ENCODE data around the gene HAPLN2.

Gene HAPLN2

DNA sequence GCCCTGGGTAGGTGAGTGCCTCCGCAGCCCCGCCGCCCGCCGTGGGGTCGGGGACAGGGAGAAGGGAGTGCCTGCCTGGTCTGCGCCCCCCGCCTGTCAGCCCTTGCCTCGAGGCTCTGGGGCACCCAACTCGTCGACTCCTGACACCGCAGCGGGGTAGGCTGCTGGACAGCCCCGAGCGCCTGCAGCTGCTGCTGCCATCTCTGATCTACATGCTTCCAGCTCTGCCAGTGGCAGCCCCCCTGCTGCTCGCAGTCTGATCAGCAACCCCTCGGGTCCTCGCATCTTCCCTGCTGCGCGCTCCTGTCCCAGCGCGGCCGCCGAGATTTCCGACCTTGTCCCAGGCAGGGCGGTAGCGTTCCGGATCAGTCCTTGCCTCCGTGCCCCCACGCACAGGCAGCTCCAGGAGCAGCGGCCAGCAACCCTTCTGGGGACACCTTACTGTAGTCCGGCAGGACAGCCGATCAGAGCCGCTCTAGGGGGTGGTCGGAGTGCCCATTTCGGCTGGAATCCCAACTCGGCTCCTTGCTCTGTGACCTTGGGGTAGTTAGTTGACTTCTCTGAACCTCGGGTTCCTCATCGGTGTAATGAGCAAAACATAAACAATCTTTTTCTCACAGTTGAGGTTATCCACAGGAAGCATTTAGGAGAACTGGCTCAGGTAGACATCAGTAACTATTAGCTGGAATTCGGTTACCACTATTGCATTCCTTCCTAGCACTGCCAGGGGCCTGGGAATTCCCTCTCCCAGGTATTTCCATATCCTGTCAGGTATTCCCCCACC lies 23.2 kb downstream of the HAPLN2 start:
- peaks cover 97% of the 10 kb centered on the region for H3K27me3 ChIP-seq (ENCODE audit: control insufficient read depth, insufficient read depth, low read length)
- peaks cover 11% of the 10 kb centered on the region for H3K4me1 ChIP-seq (ENCODE audit: control insufficient read depth, insufficient read depth, low read length)
- H3K36me3 ChIP-seq (ENCODE audit: control insufficient read depth, insufficient read depth, low read length) = no peaks in the 10 kb centered on the region
- no peak overlapping the region for H3K4me3 ChIP-seq (ENCODE audit: low read length)
- no peak overlapping the region for H3K9ac ChIP-seq (ENCODE audit: low read length)
- H3K9me3 ChIP-seq (ENCODE audit: control insufficient read depth, low read length) = no peaks in the 10 kb centered on the region

DNA sequence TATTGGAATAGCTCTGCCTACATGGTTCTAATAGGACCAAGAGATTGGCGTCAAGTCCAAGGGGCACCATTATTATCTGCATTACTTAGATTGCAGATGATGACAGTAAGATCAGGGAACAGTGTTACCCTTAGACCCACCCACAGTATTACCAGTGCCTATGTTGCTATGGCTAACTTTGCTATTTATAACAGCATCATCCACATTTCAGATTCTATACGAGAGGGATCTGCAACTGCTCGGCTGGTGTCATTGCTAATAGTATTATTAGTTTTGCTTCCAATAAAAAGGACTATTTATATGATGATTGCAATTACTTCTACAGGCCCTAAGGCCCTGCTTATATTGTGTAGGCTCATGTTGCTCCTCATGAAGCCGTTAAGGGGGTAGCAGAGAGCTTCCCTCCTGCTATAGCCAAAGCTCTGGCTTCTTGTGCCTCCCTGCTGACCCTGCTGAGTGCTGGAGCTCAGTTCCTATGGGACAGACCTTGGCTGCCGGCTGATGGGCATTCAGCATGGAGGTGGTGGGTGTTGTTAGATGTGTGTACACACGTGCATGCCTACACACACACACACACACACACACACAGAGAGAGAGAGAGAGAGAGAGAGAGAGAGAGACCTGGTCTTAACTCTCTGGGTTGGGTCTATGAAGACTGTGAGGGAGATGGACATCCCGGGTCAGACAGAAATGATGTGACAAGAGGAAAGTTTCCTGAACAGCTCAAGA lies 24.0 kb downstream of the HAPLN2 start:
- Histone ChIP-seq H3K9ac (ENCODE audit: low read length) (no peak overlapping the region), H3K36me3 (ENCODE audit: control insufficient read depth, insufficient read depth, low read length) (no peaks in the 10 kb centered on the region), H3K4me1 (ENCODE audit: control insufficient read depth, insufficient read depth, low read length) (peaks cover 11% of the 10 kb centered on the region), H3K9me3 (ENCODE audit: control insufficient read depth, low read length) (no peaks in the 10 kb centered on the region), H3K27me3 (ENCODE audit: control insufficient read depth, insufficient read depth, low read length) (peaks cover 99% of the 10 kb centered on the region), H3K4me3 (ENCODE audit: low read length) (no peak overlapping the region)

DNA sequence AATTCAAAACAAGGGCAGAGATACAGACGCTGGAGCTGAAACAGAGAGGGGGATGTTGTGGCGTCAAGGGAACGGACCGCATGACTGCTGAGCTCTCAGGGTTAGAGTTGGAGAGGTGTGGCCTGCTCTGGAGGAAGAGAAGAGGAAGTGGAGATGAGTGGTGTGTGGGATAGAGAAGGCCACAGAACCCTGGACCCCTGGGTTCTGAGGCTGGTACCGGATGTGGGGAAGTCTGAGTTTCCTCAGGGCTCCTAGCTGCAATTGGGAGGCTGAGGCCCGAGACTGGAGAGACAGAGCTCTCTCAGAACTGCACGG lies 24.5 kb downstream of the HAPLN2 start:
- peaks cover 11% of the 10 kb centered on the region for H3K4me1 ChIP-seq (ENCODE audit: control insufficient read depth, insufficient read depth, low read length)
- no peaks in the 10 kb centered on the region for H3K36me3 ChIP-seq (ENCODE audit: control insufficient read depth, insufficient read depth, low read length)
- peaks cover 96% of the 10 kb centered on the region for H3K27me3 ChIP-seq (ENCODE audit: control insufficient read depth, insufficient read depth, low read length)
- H3K4me3 ChIP-seq (ENCODE audit: low read length) = no peak overlapping the region
- H3K9ac ChIP-seq (ENCODE audit: low read length) = no peak overlapping the region
- H3K9me3 ChIP-seq (ENCODE audit: control insufficient read depth, low read length) = no peaks in the 10 kb centered on the region

DNA sequence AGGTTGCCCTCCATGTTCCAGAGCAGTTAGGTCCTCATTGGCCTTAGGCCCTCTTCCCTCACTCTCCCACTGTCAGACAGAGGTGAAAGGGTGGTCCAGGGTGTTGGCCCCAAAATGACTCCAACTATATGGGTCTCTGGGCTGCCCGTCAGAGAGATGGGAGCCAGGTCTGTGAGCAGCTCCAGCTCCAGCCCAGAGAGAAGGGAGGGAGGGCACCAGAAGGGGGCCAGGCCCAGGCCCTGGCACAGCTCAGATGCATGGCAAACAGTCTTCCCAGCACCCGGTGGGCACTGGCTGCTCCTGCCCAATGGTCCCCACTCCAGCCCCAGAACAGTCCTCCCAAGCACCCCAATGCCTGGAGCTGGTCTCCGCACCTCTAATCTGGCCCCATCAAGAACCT lies 24.9 kb downstream of the HAPLN2 start:
- Histone ChIP-seq H3K4me1 (ENCODE audit: control insufficient read depth, insufficient read depth, low read length) (peaks cover 11% of the 10 kb centered on the region), H3K9ac (ENCODE audit: low read length) (no peak overlapping the region), H3K27me3 (ENCODE audit: control insufficient read depth, insufficient read depth, low read length) (peaks cover 91% of the 10 kb centered on the region), H3K36me3 (ENCODE audit: control insufficient read depth, insufficient read depth, low read length) (no peaks in the 10 kb centered on the region), H3K4me3 (ENCODE audit: low read length) (no peak overlapping the region), H3K9me3 (ENCODE audit: control insufficient read depth, low read length) (no peaks in the 10 kb centered on the region)

DNA sequence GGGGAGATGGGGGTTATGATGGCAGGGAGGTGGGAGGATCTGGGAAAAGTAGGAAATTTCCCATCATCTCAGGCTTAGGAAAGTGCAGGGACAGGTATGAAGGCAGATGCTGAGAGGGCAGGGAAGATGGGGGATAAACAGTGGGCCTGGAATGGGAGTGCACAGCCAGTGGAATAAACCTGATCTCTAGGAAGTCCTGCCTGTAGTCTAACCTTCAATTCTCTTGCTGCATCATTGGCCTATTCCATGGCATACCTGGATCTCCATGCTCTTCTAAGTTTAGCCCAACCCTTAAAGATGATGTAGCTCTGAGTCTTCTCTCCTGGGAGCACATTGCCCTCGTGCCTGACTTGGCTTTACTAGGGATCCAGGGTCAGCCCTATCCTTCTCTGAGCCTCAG lies 25.4 kb downstream of the HAPLN2 start:
- no peaks in the 10 kb centered on the region for H3K9me3 ChIP-seq (ENCODE audit: control insufficient read depth, low read length)
- peaks cover 11% of the 10 kb centered on the region for H3K4me1 ChIP-seq (ENCODE audit: control insufficient read depth, insufficient read depth, low read length)
- no peak overlapping the region for H3K9ac ChIP-seq (ENCODE audit: low read length)
- H3K27me3 ChIP-seq (ENCODE audit: control insufficient read depth, insufficient read depth, low read length) = peaks cover 87% of the 10 kb centered on the region
- no peaks in the 10 kb centered on the region for H3K36me3 ChIP-seq (ENCODE audit: control insufficient read depth, insufficient read depth, low read length)
- H3K4me3 ChIP-seq (ENCODE audit: low read length) = no peak overlapping the region

DNA sequence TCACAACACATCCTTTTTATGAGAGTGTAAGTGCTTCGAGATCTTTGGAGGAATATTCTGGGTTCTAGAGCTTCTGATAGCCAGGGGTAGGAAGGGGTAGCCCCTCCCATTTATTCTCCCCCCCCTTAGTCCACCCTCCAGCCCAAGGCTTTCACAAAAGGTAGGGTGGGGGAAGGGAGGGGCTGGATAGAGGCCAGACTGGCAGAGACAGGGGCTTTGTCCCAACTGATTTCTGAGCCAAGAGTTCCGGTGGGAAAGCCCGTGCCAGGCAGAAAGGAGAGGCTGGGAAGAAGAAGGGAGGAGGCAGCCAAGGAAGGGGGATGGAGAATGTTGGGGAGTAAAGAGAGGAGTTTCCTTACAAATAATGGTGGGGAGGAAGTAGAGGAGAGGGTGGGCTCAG lies 25.8 kb downstream of the HAPLN2 start:
- Histone ChIP-seq H3K36me3 (ENCODE audit: control insufficient read depth, insufficient read depth, low read length) (no peaks in the 10 kb centered on the region), H3K9me3 (ENCODE audit: control insufficient read depth, low read length) (no peaks in the 10 kb centered on the region), H3K9ac (ENCODE audit: low read length) (no peak overlapping the region), H3K27me3 (ENCODE audit: control insufficient read depth, insufficient read depth, low read length) (peaks cover 82% of the 10 kb centered on the region), H3K4me3 (ENCODE audit: low read length) (no peak overlapping the region), H3K4me1 (ENCODE audit: control insufficient read depth, insufficient read depth, low read length) (peaks cover 11% of the 10 kb centered on the region)

DNA sequence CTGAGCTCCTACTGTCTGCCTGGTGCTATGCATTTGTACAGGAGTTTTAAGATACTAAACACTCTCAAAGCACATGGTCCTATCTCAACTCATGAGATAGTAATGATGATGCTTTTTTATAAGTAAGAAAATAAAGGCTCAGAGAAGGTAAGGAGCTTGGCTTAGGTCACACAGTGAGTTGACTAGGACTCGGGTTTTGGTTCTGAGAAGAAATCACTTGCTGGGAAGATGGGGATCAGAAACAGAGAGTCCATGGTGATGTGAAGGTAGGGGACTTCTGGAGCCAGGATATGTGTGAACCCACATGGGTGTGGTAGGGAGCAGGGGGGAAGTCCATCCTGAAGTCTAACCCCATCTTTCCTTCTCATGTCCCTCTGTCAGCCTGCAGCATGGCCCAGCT lies 26.5 kb downstream of the HAPLN2 start:
- H3K27me3 ChIP-seq (ENCODE audit: control insufficient read depth, insufficient read depth, low read length) = peaks cover 76% of the 10 kb centered on the region

DNA sequence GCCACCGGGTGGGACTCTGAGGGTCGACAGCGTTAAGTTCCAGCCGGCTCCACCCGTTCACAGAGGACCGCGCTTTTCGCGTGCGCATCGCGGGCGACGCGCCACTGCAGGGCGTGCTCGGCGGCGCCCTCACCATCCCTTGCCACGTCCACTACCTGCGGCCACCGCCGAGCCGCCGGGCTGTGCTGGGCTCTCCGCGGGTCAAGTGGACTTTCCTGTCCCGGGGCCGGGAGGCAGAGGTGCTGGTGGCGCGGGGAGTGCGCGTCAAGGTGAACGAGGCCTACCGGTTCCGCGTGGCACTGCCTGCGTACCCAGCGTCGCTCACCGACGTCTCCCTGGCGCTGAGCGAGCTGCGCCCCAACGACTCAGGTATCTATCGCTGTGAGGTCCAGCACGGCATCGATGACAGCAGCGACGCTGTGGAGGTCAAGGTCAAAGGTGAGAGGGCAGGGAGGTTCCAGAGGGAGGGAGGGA lies 27.6 kb downstream of the HAPLN2 start:
- Histone ChIP-seq H3K27me3 (ENCODE audit: control insufficient read depth, insufficient read depth, low read length) (peaks cover 65% of the 10 kb centered on the region), H3K36me3 (ENCODE audit: control insufficient read depth, insufficient read depth, low read length) (no peaks in the 10 kb centered on the region), H3K9me3 (ENCODE audit: control insufficient read depth, low read length) (no peaks in the 10 kb centered on the region), H3K4me3 (ENCODE audit: low read length) (no peak overlapping the region), H3K9ac (ENCODE audit: low read length) (no peak overlapping the region), H3K4me1 (ENCODE audit: control insufficient read depth, insufficient read depth, low read length) (peaks cover 5% of the 10 kb centered on the region)

More for the DNA sequence above, 26.5 kb downstream of the HAPLN2 start:
- Histone ChIP-seq H3K4me3 (ENCODE audit: low read length) (no peak overlapping the region), H3K4me1 (ENCODE audit: control insufficient read depth, insufficient read depth, low read length) (peaks cover 11% of the 10 kb centered on the region), H3K36me3 (ENCODE audit: control insufficient read depth, insufficient read depth, low read length) (no peaks in the 10 kb centered on the region), H3K9me3 (ENCODE audit: control insufficient read depth, low read length) (no peaks in the 10 kb centered on the region), H3K9ac (ENCODE audit: low read length) (no peak overlapping the region)

DNA sequence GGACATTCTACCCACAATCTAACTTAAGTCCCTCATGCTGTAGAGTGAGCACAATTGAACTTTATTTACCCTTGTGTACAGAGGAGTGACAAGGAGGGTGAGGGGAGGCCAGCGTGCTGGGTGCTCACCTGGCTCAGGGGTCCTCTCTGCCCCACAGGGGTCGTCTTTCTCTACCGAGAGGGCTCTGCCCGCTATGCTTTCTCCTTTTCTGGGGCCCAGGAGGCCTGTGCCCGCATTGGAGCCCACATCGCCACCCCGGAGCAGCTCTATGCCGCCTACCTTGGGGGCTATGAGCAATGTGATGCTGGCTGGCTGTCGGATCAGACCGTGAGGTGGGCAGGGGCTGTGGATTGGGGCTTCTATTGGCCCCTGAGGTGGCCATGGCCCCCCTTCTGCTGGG lies 28.1 kb downstream of the HAPLN2 start:
- H3K36me3 ChIP-seq (ENCODE audit: control insufficient read depth, insufficient read depth, low read length) = no peaks in the 10 kb centered on the region
- H3K9me3 ChIP-seq (ENCODE audit: control insufficient read depth, low read length) = no peaks in the 10 kb centered on the region
- H3K27me3 ChIP-seq (ENCODE audit: control insufficient read depth, insufficient read depth, low read length) = peaks cover 59% of the 10 kb centered on the region
- peaks cover 2% of the 10 kb centered on the region for H3K4me1 ChIP-seq (ENCODE audit: control insufficient read depth, insufficient read depth, low read length)
- H3K9ac ChIP-seq (ENCODE audit: low read length) = no peak overlapping the region
- H3K4me3 ChIP-seq (ENCODE audit: low read length) = no peak overlapping the region

DNA sequence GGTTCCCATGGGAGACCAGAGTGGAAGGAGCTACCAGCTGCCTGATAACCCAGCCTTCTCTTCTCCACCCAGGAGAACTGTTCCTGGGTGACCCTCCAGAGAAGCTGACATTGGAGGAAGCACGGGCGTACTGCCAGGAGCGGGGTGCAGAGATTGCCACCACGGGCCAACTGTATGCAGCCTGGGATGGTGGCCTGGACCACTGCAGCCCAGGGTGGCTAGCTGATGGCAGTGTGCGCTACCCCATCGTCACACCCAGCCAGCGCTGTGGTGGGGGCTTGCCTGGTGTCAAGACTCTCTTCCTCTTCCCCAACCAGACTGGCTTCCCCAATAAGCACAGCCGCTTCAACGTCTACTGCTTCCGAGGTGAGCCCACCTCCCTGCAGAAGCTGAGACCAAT lies 29.3 kb downstream of the HAPLN2 start:
- no peaks in the 10 kb centered on the region for H3K9me3 ChIP-seq (ENCODE audit: control insufficient read depth, low read length)
- no peaks in the 10 kb centered on the region for H3K4me1 ChIP-seq (ENCODE audit: control insufficient read depth, insufficient read depth, low read length)
- H3K36me3 ChIP-seq (ENCODE audit: control insufficient read depth, insufficient read depth, low read length) = no peaks in the 10 kb centered on the region
- H3K4me3 ChIP-seq (ENCODE audit: low read length) = no peak overlapping the region
- H3K9ac ChIP-seq (ENCODE audit: low read length) = no peak overlapping the region
- H3K27me3 ChIP-seq (ENCODE audit: control insufficient read depth, insufficient read depth, low read length) = peaks cover 55% of the 10 kb centered on the region

DNA sequence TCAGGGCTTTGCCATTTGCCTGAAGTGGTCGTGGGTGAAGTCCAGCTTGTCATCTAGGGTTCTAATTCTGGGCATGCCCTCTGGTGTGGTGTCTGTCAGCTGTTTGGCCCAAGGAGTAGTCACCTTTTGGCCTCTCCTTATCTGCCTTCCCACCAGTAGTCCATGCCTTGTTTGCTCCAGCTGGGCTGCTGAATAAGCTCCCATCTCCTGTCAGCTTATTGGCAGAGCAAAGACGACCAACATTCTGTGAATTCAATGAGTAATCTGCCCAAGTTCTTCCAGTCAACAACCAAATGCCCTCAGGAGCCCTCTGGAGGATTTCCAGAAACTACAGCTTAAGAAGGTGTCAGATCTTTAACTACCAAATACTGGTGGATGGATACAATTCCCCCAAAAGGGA lies 29.7 kb downstream of the HAPLN2 start:
- no peak overlapping the region for H3K9ac ChIP-seq (ENCODE audit: low read length)
- H3K27me3 ChIP-seq (ENCODE audit: control insufficient read depth, insufficient read depth, low read length) = peaks cover 53% of the 10 kb centered on the region
- H3K36me3 ChIP-seq (ENCODE audit: control insufficient read depth, insufficient read depth, low read length) = no peaks in the 10 kb centered on the region
- no peak overlapping the region for H3K4me3 ChIP-seq (ENCODE audit: low read length)
- no peaks in the 10 kb centered on the region for H3K4me1 ChIP-seq (ENCODE audit: control insufficient read depth, insufficient read depth, low read length)
- no peaks in the 10 kb centered on the region for H3K9me3 ChIP-seq (ENCODE audit: control insufficient read depth, low read length)

DNA sequence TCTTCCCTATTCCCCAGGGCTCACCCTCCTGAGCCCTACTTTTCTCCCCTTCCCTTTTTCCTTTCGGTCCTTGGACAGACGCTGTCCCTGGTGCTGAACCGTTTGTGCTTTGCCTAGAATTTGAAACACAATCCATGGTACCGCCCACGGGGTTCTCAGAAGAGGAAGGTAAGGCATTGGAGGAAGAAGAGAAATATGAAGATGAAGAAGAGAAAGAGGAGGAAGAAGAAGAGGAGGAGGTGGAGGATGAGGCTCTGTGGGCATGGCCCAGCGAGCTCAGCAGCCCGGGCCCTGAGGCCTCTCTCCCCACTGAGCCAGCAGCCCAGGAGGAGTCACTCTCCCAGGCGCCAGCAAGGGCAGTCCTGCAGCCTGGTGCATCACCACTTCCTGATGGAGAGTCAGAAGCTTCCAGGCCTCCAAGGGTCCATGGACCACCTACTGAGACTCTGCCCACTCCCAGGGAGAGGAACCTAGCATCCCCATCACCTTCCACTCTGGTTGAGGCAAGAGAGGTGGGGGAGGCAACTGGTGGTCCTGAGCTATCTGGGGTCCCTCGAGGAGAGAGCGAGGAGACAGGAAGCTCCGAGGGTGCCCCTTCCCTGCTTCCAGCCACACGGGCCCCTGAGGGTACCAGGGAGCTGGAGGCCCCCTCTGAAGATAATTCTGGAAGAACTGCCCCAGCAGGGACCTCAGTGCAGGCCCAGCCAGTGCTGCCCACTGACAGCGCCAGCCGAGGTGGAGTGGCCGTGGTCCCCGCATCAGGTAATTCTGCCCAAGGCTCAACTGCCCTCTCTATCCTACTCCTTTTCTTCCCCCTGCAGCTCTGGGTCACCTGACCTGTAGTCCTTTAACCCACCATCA lies 33.1 kb downstream of the HAPLN2 start:
- Histone ChIP-seq H3K27me3 (ENCODE audit: control insufficient read depth, insufficient read depth, low read length) (peaks cover 34% of the 10 kb centered on the region), H3K9ac (ENCODE audit: low read length) (no peak overlapping the region), H3K36me3 (ENCODE audit: control insufficient read depth, insufficient read depth, low read length) (no peaks in the 10 kb centered on the region), H3K9me3 (ENCODE audit: control insufficient read depth, low read length) (no peaks in the 10 kb centered on the region), H3K4me1 (ENCODE audit: control insufficient read depth, insufficient read depth, low read length) (peaks cover 17% of the 10 kb centered on the region), H3K4me3 (ENCODE audit: low read length) (no peak overlapping the region)

Measured in mucosa of stomach (tissue), 1 donor.